COLO668 (cell line): Measurements from ENCODE around the gene C2orf72.
"Not testable (repeated sequence)": the region's sequence is repeated elsewhere in the genome, so short reads cannot be mapped to it uniquely, and the experiment has no call there.

ENCODE experiments used
- DNase-seq: peaks from one replicate; lab custom pipeline; 2025; ENCODE audit not compliant: unreplicated experiment; lab: John Stamatoyannopoulos, UW

Gene C2orf72

GRCh38 chr2:231067531-231067930 lies 30.2 kb downstream of the C2orf72 start:
- DNase-seq: not testable (repeated sequence)

GRCh38 chr2:231068525-231069222 lies 31.4 kb downstream of the C2orf72 start:
- DNase-seq: no peak

GRCh38 chr2:231069379-231070054 lies 32.2 kb downstream of the C2orf72 start:
- no peak for DNase-seq

- no peak for DNase-seq
Observed at GRCh38 chr2:231084565-231084964, 47.2 kb downstream of the C2orf72 start.

- no peak for DNase-seq
Observed at GRCh38 chr2:231088754-231089153, 51.4 kb downstream of the C2orf72 start.

GRCh38 chr2:231093933-231094332 lies 56.6 kb downstream of the C2orf72 start:
- no peak for DNase-seq

- DNase-seq: no peak
Observed at GRCh38 chr2:231094736-231095346, 57.5 kb downstream of the C2orf72 start.
